Calu3 (cell line): Measurements from ENCODE around the gene EIF6. TPM values are rescaled to one million over a fixed set of nuclear protein-coding genes. Genes with fewer than 3 reads are reported as not detected.

ENCODE experiments used
- BruUV-seq: library from RNA; stranded (reverse); fragments of 400-500 nt; replicated peaks from 2 replicates; lab custom pipeline; 2021; lab: Mats Ljungman, UMichigan
- CTCF ChIA-PET: fragments of 300-600 bp; sonication (Branson Sonifier 250); formaldehyde crosslinking; loops from one replicate; lab custom pipeline; 2022; ENCODE audit warnings: antibody characterized with exemption; lab: Charles Lee
- DNase-seq: peaks from one replicate; pipeline ENCODE4 v3.0.0; 2022
- H3K27ac Mint-ChIP-seq: one replicate; pipeline ENCODE4 v1.8.0; 2022; ENCODE audit warnings: mixed read lengths; ENCODE audit not compliant: unreplicated experiment
- H3K27me3 Mint-ChIP-seq: one replicate; pipeline ENCODE4 v1.8.0; 2022; ENCODE audit warnings: mixed read lengths; ENCODE audit not compliant: unreplicated experiment
- H3K36me3 Mint-ChIP-seq: one replicate; pipeline ENCODE4 v1.8.0; 2022; ENCODE audit warnings: mild to moderate bottlenecking, moderate library complexity, mixed read lengths; ENCODE audit not compliant: insufficient read depth, unreplicated experiment
- H3K4me1 Mint-ChIP-seq: one replicate; pipeline ENCODE4 v1.8.0; 2022; ENCODE audit warnings: mild to moderate bottlenecking, low read depth, mixed read lengths; ENCODE audit not compliant: unreplicated experiment
- H3K4me3 Mint-ChIP-seq: one replicate; pipeline ENCODE4 v1.8.0; 2022; ENCODE audit warnings: mild to moderate bottlenecking, low read depth, moderate library complexity, mixed read lengths; ENCODE audit not compliant: unreplicated experiment
- H3K9me3 Mint-ChIP-seq: one replicate; pipeline ENCODE4 v1.8.0; 2022; ENCODE audit warnings: low read depth, mixed read lengths; ENCODE audit not compliant: unreplicated experiment
- intact Hi-C: fragments of 100-400 bp; cut with micrococcal nuclease; formaldehyde crosslinking; loops from one replicate; pipeline ENCODE4 v1.10.0; 2022; ENCODE audit not compliant: unreplicated experiment
- total RNA-seq: library from RNA; stranded (reverse); gene quantifications from 2 replicates; pipeline ENCODE4 v1.2.3, GENCODE V29; 2022
- TF ChIP-seq, protein P1 (sequence below): fragments of 200-600 bp; IDR thresholded peaks from one replicate; pipeline ENCODE4 v1.8.0; 2022; ENCODE audit warnings: antibody characterized with exemption; ENCODE audit not compliant: unreplicated experiment

The EIF6 gene
- total RNA-seq, 1 experiment from 2014 or later: 271 TPM

DNA sequence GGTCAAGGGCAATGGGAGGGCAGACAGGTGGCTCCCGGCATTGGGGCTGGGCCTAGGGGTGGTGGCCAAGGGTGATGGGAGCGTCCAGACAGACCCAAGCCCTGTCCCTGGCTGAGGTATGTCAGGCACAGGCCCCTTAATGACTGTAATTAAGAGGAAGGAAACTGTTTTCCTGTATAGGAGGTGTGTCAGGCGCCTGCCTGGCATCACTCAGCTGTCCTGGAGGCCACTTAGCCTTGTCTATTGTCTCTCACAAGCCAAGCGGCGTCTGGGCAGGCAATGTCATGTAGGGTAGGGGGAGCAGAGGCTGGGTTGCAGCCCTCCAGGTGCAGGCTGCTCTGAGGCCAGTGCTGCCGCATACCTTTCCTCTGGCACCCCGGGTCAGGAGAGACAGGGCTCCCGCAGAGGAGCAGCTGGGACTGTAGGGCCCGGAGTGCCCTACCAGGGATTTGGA, 11.6 kb upstream of the EIF6 start:
- Mint-ChIP-seq H3K4me3 (no peak overlapping the region), H3K36me3 (no peaks in the 10 kb centered on the region), H3K27ac (no peak overlapping the region), H3K4me1 (peaks cover 8% of the 10 kb centered on the region), H3K9me3 (no peaks in the 10 kb centered on the region), H3K27me3 (peaks cover 30% of the 10 kb centered on the region)
- DNase-seq: no peak
- TF ChIP-seq, protein P1, sequence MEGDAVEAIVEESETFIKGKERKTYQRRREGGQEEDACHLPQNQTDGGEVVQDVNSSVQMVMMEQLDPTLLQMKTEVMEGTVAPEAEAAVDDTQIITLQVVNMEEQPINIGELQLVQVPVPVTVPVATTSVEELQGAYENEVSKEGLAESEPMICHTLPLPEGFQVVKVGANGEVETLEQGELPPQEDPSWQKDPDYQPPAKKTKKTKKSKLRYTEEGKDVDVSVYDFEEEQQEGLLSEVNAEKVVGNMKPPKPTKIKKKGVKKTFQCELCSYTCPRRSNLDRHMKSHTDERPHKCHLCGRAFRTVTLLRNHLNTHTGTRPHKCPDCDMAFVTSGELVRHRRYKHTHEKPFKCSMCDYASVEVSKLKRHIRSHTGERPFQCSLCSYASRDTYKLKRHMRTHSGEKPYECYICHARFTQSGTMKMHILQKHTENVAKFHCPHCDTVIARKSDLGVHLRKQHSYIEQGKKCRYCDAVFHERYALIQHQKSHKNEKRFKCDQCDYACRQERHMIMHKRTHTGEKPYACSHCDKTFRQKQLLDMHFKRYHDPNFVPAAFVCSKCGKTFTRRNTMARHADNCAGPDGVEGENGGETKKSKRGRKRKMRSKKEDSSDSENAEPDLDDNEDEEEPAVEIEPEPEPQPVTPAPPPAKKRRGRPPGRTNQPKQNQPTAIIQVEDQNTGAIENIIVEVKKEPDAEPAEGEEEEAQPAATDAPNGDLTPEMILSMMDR: no peak
- CTCF ChIA-PET: interaction anchor here (1.6 to 1.7 kb wide), 2 partner anchors 10 kb away, joined by 3 to 4 read pairs; no protein-coding TSS in a partner anchor
- no TSS peak for BruUV-seq
- intact Hi-C loops: no loop called here

DNA sequence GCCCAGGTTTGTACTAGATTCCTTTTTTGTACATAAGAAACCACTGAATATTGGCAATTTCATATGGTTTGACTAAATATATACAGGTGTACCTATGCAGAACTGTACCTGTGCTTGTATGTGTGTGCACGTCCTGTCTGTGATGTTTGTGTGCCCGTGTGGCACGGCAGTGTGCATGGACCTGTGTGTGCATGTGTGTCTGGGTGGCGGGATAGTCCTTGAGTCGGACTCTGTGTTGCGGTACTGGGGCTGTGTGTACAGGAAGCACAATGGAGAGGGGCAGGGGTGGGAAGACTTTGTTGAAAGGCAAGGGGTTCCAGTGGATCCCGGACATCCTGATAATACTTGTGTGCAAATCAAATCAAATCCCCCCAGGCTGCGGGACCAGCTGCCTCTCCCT, 11.1 kb upstream of the EIF6 start:
- no peak overlapping the region for H3K4me3 Mint-ChIP-seq
- CTCF ChIA-PET: no interaction called here
- intact Hi-C loops: no loop called here
- peaks cover 8% of the 10 kb centered on the region for H3K4me1 Mint-ChIP-seq
- H3K27ac Mint-ChIP-seq: no peak overlapping the region
- no peaks in the 10 kb centered on the region for H3K9me3 Mint-ChIP-seq
- H3K36me3 Mint-ChIP-seq: no peaks in the 10 kb centered on the region
- peaks cover 30% of the 10 kb centered on the region for H3K27me3 Mint-ChIP-seq
- no TSS peak for BruUV-seq
- TF ChIP-seq, protein P1: no peak
- DNase-seq: no peak

DNA sequence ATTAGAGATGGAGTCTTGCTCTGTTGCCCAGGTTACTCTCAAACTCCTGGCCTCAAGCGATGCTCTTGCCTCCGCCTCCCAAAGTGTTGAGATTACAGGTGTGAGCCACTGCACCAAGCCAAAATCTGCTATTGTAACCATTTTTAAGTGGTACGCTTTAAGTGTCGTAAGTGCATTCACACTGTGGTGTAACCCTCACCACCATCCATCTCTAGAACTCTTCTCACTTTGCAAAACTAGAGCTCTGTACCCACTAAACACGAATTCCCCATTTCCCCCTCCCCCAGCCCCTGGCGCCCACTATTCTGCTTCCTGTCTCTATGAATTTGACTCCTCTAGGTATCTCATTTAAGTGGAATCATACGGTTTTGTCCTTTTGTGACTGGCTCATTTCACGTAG, 10.5 kb upstream of the EIF6 start:
- BruUV-seq: no TSS peak
- Mint-ChIP-seq H3K27me3 (peaks cover 30% of the 10 kb centered on the region), H3K4me1 (peaks cover 5% of the 10 kb centered on the region), H3K4me3 (no peak overlapping the region), H3K36me3 (no peaks in the 10 kb centered on the region), H3K27ac (no peak overlapping the region), H3K9me3 (no peaks in the 10 kb centered on the region)
- intact Hi-C loops: no loop called here
- TF ChIP-seq, protein P1: no peak
- CTCF ChIA-PET: interaction anchor here (0.6 to 0.7 kb wide), 2 partner anchors 10 to 12 kb away, joined by 4 read pairs; partner anchors contain the start of gene EIF6
- no peak for DNase-seq

DNA sequence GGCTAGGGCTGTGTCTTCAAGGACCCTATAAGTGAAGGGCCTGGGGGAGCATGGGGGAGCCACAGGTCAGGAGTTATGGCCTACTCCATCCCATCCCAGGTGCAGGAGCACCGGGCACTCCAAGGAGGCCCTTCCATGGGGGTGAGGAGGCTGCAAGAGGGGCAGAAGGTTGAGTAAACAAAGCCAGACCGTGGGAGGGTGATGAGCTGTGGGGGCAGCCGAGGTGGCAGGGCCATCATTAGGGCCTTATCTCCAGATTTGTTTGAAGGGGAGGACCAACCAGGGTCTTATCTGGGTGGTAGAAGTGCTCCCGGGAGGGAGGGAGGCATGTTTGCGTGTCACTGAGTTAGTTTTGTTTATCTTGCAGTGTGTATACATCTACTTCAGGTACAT, 9.7 kb upstream of the EIF6 start:
- Mint-ChIP-seq H3K4me3 (no peak overlapping the region), H3K27ac (no peak overlapping the region), H3K27me3 (peaks cover 30% of the 10 kb centered on the region), H3K9me3 (no peaks in the 10 kb centered on the region), H3K36me3 (no peaks in the 10 kb centered on the region), H3K4me1 (no peaks in the 10 kb centered on the region)
- TF ChIP-seq, protein P1: no peak
- CTCF ChIA-PET: interaction anchor here (0.8 kb wide), 1 partner anchor 9 kb away, joined by 3 read pairs; no protein-coding TSS in a partner anchor
- BruUV-seq: no TSS peak
- intact Hi-C loops: no loop called here
- no peak for DNase-seq
